Left renal cortex interstitium (tissue), 4 donors: ENCODE results near the gene ZSCAN32. TPM values are rescaled to one million over a fixed set of nuclear protein-coding genes. Genes with fewer than 3 reads are reported as not detected.

Experiments
- DNase-seq, 4 donors: peaks; one replicate each; pipeline ENCODE4 v3.0.0-alpha.2; 2013; ENCODE audit warnings: low read depth in 4 of 4, low spot score in 2 of 4, missing footprints in 1 of 4
- polyA plus RNA-seq, 4 donors: library from polyadenylated mRNA; unstranded; fragments of 120-200 nt; gene quantifications; one replicate each; pipeline ENCODE4 v1.2.1, GENCODE V29; 2013; ENCODE audit not compliant: insufficient read length in 4 of 4

Gene ZSCAN32
- polyA plus RNA-seq: 10 to 100 TPM; 16.7 to 23.1 (median 20.6) TPM

GRCh38 chr16:3400779-3401688, at the start of gene ZSCAN32, which contains the start of gene ZNF174:
Gene ZSCAN32, minus strand, starts transcription at chr16:3401004. Its CDS starts 3,447 bp downstream, at chr16:3397557.
Gene ZNF174, plus strand, starts transcription at chr16:3401215. Its CDS starts 790 bp downstream, at chr16:3402005.
- peak; percentile 96 to 98 (median 96) for DNase-seq

GRCh38 chr16:3444032-3444388, 43.2 kb upstream of the ZSCAN32 start:
- DNase-seq: no peak

- peak; percentile 53 to 80 (median 63) for DNase-seq
Measured at GRCh38 chr16:3443108-3444031, 42.6 kb upstream of the ZSCAN32 start, which contains the start of the genes NAA60 and ZNF597. Gene NAA60, plus strand, starts transcription at chr16:3443680. Its CDS starts 32,548 bp downstream, at chr16:3476228. Gene ZNF597, minus strand, starts transcription at chr16:3443504. Its CDS starts 351 bp downstream, at chr16:3443153.

- no peak for DNase-seq
Measured at GRCh38 chr16:3439637-3440036, 38.8 kb upstream of the ZSCAN32 start.

- DNase-seq: no peak
Measured at GRCh38 chr16:3434373-3434772, 33.6 kb upstream of the ZSCAN32 start.

GRCh38 chr16:3431779-3432219, 31.0 kb upstream of the ZSCAN32 start:
- no peak for DNase-seq

- DNase-seq: no peak
Measured at GRCh38 chr16:3413730-3414379, 13.1 kb upstream of the ZSCAN32 start.

GRCh38 chr16:3408561-3409197, 7.9 kb upstream of the ZSCAN32 start:
- no peak for DNase-seq

GRCh38 chr16:3401719-3402397, 1.1 kb upstream of the ZSCAN32 start:
- DNase-seq: peak in 2 of 4 donors; percentile 8 to 36

GRCh38 chr16:3400446-3400778, 392 bp downstream of the ZSCAN32 start:
- DNase-seq: peak in 1 of 4 donors; percentile 4

- no peak for DNase-seq
Measured at GRCh38 chr16:3389663-3390338, 11.0 kb downstream of the ZSCAN32 start.

GRCh38 chr16:3388325-3388724, 12.5 kb downstream of the ZSCAN32 start:
- no peak for DNase-seq

- no peak for DNase-seq
Measured at GRCh38 chr16:3383045-3383448, 17.8 kb downstream of the ZSCAN32 start.

- DNase-seq: no peak
Measured at GRCh38 chr16:3377917-3378316, 22.9 kb downstream of the ZSCAN32 start.

- no peak for DNase-seq
Measured at GRCh38 chr16:3375680-3376079, 25.1 kb downstream of the ZSCAN32 start.

- no peak for DNase-seq
Measured at GRCh38 chr16:3369073-3369472, 31.7 kb downstream of the ZSCAN32 start.

GRCh38 chr16:3364774-3365427, 35.9 kb downstream of the ZSCAN32 start:
- DNase-seq: peak; percentile 31 to 72 (median 66)

GRCh38 chr16:3363793-3364192, 37.0 kb downstream of the ZSCAN32 start:
- DNase-seq: no peak
